ENCODE results near the gene WASF2. TPM values are rescaled to one million over a fixed set of nuclear protein-coding genes. Genes with fewer than 3 reads are reported as not detected.
"Not testable (repeated sequence)": the region's sequence is repeated elsewhere in the genome, so short reads cannot be mapped to it uniquely, and the experiment has no call there.

Gene WASF2
- total and polyA plus RNA-seq, 11 donors: 14.2 to 103 (median 47.9) TPM

DNA sequence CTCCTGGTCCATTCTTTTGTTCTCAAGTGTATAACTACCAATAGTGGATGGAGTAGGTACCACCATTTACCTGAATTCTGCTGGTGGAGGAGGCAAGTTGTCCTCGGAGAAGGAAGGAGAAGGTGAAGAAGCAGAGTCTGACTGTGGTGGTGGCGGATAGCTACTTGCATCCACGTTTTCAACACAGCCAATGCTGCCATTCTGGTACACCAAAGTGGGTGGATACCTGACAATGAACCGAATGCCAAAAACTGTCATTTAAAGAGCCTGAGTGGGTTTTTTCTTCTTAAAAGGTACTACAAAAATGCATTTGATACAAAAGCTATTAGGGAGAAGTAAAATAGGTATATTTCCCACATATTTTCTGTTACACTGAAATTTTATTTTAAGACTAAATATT is 77.5 kb downstream of the WASF2 start:
- no peak for DNase-seq
- Histone ChIP-seq H3K27me3 (no peaks in the 10 kb centered on the region), H3K4me1 (peaks cover 3 to 39% (median 26%) of the 10 kb centered on the region in 12 donors), H3K27ac (peak overlapping the region in 9 of 12 donors; percentile 11 to 72 (median 40)), H3K9me3 (no peaks in the 10 kb centered on the region), H3K4me3 (no peak overlapping the region), H3K36me3 (peaks cover 0 to 100% (median 98%) of the 10 kb centered on the region in 9 donors)
- no peak for TF ChIP-seq POLR2A (IDR thresholded peaks at IDR 0.05)
- TF ChIP-seq, protein P1, sequence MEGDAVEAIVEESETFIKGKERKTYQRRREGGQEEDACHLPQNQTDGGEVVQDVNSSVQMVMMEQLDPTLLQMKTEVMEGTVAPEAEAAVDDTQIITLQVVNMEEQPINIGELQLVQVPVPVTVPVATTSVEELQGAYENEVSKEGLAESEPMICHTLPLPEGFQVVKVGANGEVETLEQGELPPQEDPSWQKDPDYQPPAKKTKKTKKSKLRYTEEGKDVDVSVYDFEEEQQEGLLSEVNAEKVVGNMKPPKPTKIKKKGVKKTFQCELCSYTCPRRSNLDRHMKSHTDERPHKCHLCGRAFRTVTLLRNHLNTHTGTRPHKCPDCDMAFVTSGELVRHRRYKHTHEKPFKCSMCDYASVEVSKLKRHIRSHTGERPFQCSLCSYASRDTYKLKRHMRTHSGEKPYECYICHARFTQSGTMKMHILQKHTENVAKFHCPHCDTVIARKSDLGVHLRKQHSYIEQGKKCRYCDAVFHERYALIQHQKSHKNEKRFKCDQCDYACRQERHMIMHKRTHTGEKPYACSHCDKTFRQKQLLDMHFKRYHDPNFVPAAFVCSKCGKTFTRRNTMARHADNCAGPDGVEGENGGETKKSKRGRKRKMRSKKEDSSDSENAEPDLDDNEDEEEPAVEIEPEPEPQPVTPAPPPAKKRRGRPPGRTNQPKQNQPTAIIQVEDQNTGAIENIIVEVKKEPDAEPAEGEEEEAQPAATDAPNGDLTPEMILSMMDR (IDR thresholded peaks at IDR 0.05): no peak
- no peak for ATAC-seq
- 85 to 90% (median 87%) methylated on average over 4 of the region's 4 CpGs for WGBS, 4 donors
- intact Hi-C loops (cut with DNase I): loop anchor here in 1 of 10 donors (5.0 kb wide), 1 partner anchor 250 kb away; no protein-coding TSS in a partner anchor

DNA sequence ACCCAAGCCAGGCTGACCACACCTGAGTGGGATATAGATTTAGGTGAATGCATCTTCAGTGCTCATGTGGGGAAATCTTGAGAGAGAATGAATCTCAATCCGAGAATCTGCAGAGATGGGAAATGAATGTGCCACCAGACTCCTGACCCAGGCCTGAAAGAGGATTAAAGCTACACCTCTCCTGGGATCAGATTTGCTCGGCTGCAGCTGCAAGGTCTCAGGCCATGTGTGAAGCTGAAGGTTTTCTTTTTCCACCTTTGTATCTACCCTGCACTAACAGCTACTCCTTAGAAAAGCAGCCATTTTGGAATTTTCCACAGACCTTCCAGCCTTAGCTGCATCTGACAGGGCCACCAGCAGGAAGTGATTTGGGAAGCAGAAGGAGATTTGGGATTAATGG is 79.3 kb downstream of the WASF2 start:
- WGBS, 4 donors: 64 to 86% (median 85%) methylated on average over 2 of the region's 2 CpGs
- no peak for DNase-seq
- peaks cover 0 to 98% (median 92%) of the 10 kb centered on the region in 9 donors for H3K36me3 ChIP-seq
- H3K9me3 ChIP-seq: no peaks in the 10 kb centered on the region
- no peak overlapping the region for H3K27ac ChIP-seq
- H3K27me3 ChIP-seq: no peaks in the 10 kb centered on the region
- peaks cover 3 to 39% (median 24%) of the 10 kb centered on the region in 12 donors for H3K4me1 ChIP-seq
- no peak for TF ChIP-seq POLR2A (IDR thresholded peaks at IDR 0.05)
- TF ChIP-seq, protein P1 (IDR thresholded peaks at IDR 0.05): no peak
- H3K4me3 ChIP-seq: no peak overlapping the region
- intact Hi-C loops (cut with DNase I): loop anchor here in 1 of 10 donors (5.0 kb wide), 1 partner anchor 252 kb away; no protein-coding TSS in a partner anchor
- ATAC-seq: no peak

DNA sequence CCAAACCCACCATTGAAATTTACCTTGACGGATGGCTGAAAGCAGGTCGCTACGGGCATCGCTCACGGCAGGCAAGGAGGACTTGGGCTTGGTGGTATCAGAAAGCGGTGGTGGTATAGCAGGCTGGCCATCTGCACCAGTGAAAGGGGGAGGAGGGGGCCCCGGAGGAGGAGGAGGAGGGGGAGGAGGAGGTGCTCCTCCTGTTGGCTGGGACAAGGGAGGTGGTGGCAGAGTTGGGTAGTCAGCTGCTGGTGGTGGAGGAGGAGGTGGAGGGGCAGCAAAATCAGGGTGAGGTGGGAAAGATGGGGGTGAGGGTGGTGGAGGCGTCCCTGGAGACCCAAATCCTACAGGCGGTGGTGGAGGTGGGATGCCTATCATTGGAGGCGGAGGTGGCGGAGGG is 80.3 kb downstream of the WASF2 start:
- Histone ChIP-seq H3K9me3 (no peaks in the 10 kb centered on the region), H3K27me3 (no peaks in the 10 kb centered on the region), H3K4me3 (no peak overlapping the region), H3K36me3 (peaks cover 0 to 88% (median 82%) of the 10 kb centered on the region in 9 donors), H3K4me1 (peaks cover 7 to 49% (median 34%) of the 10 kb centered on the region in 12 donors), H3K27ac (no peak overlapping the region)
- WGBS, 4 donors: 93 to 95% (median 94%) methylated on average over 11 of the region's 11 CpGs
- TF ChIP-seq, protein P1 (IDR thresholded peaks at IDR 0.05): no peak
- TF ChIP-seq POLR2A (IDR thresholded peaks at IDR 0.05): no peak
- DNase-seq (no peak), ATAC-seq (no peak)
- intact Hi-C loops (cut with DNase I): loop anchor here in 4 of 10 donors (5.0 to 10.0 kb wide), 5 partner anchors 115 to 255 kb away; partner anchors contain the start of gene AHDC1 (in 1 of the 4)

DNA sequence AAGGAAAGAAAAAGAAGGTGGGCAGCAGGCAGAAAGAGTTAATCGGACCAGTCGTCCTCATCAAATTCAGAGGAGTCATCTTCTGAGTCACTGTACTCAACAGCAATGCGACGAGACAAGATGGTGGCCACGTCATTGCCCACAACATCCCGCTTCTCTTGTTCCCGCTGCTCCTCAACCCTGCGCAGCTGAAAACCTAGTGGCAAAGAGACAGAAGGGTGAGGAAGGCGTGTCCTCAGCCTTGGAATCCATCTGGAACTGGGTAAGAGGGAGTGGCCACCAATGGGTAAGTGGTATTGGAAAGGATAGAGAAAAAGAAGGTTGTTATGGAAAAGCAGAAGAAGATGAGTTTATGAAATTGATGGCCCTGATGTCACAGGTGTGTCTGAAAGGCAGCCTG is 81.8 kb downstream of the WASF2 start:
- H3K4me1 ChIP-seq: peaks cover 15 to 52% (median 43%) of the 10 kb centered on the region in 12 donors
- 94 to 95% (median 95%) methylated on average over 9 of the region's 9 CpGs for WGBS, 4 donors
- ATAC-seq: no peak

DNA sequence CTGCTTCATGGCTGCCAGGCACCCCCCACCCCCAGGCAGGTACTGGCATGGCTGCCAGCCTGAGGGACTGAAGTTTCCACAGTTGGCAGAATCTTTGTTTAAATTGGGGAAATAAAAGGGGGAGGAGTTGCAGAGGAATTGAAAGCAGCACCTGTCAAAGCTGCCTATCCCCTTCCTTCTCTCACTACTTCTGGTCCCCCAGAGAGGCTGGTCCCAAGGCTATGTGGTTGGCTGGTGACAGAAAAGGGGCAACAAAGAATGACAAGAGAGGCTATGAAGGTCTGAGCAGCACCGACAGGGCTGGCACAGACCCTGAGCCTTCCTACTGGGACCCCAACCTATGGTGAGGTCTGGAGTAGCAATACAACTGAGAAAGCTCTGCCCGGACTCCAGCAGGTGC is 83.2 kb downstream of the WASF2 start:
- H3K4me3 ChIP-seq, DNase-seq, H3K27me3 ChIP-seq, ATAC-seq, H3K9me3 ChIP-seq: not testable (repeated sequence)
- Histone ChIP-seq H3K4me1 (peaks cover 24 to 57% (median 52%) of the 10 kb centered on the region in 12 donors), H3K27ac (peak overlapping the region; percentile 76 to 87 (median 85)), H3K36me3 (peaks cover 0 to 59% (median 53%) of the 10 kb centered on the region in 9 donors)
- 80 to 92% (median 90%) methylated on average over 2 of the region's 2 CpGs for WGBS, 4 donors
- intact Hi-C loops (cut with DNase I): loop anchor here in 4 of 10 donors (5.0 to 10.0 kb wide), 4 partner anchors 118 to 258 kb away; partner anchors contain the start of gene AHDC1 (in 1 of the 4)

More for the DNA sequence above, 81.8 kb downstream of the WASF2 start:
- peaks cover 0 to 72% (median 66%) of the 10 kb centered on the region in 9 donors for H3K36me3 ChIP-seq
- no peaks in the 10 kb centered on the region for H3K27me3 ChIP-seq
- no peaks in the 10 kb centered on the region for H3K9me3 ChIP-seq
- H3K4me3 ChIP-seq: no peak overlapping the region
- TF ChIP-seq, protein P1 (IDR thresholded peaks at IDR 0.05): no peak
- no peak for TF ChIP-seq POLR2A (IDR thresholded peaks at IDR 0.05)
- H3K27ac ChIP-seq: peak overlapping the region in 1 of 12 donors; percentile 2
- intact Hi-C loops (cut with DNase I): loop anchor here in 4 of 10 donors (5.0 to 10.0 kb wide), 4 partner anchors 117 to 257 kb away; partner anchors contain the start of gene AHDC1 (in 1 of the 4)
- DNase-seq: no peak
